HPDE6-E6E7 (cell line): ENCODE results near the gene DPYSL4.

Source experiments
- DNase-seq: peaks from one replicate; pipeline ENCODE4 v3.0.0; 2011; ENCODE audit warnings: missing footprints; ENCODE audit errors: extremely low spot score

DPYSL4 gene

GRCh38 chr10:132178672-132179545 is 7.8 kb upstream of the DPYSL4 start:
- DNase-seq = no peak

DNA sequence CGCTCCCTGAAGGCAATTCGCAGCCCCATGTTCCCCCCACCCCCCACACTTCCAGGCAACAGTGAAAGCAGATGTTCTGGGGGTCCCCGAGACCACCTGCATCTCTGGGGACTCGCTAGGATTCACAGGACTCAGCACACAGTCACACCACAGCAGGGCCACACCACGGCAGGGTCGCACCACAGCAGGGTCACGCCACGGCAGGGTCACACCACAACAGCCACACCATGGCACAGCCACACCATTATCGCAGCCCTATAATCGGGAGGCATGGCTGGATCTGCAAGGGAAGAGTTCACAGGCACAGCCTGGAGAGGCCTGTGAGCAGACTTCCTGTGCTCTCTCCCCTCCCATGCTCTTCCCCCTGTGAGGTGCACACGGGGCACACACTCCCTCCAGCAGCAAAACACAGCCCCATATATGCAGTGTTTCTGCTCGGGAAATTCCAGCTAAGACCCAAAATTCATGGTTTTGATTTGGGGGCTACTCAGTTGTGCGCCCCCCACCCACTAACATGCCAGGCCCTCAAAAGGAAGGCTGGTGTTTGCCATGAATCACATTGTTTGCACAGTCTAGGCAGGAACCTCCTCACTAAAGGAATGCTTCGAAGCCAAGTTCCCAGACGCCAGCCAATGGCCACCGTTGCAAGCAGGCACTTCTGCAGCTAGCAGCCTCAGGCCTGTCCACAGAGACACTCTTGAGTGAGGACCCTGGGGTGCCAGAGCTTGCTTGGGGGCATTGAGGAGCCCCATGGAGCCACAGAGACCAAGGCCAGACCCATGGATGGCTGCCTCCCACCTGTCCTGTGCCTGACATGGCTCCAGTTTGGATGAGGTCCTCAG is 7.0 kb upstream of the DPYSL4 start:
- DNase-seq = no peak

GRCh38 chr10:132180736-132181135 is 6.0 kb upstream of the DPYSL4 start:
- no peak for DNase-seq

- DNase-seq = no peak
Measured at GRCh38 chr10:132181691-132182425, 4.9 kb upstream of the DPYSL4 start.

DNA sequence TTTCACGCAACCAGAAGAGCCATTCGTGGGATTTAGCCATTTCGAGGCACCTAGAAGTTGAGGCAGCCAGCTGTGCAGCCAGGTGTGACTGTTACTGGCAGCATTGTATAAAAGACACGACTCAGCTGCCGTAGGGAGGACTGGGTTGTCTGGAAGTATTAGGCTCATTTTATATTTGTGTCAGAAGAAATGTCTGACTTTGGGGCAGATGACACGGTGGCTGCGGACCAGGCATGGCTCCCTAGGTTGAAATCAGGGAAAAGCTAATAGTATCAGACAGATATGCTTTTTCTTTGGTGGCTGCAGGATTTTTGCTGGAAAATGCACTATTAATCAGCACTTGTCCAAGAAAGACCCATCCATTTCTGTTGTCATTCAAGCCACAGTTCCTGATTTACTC is 4.2 kb upstream of the DPYSL4 start:
- no peak for DNase-seq

- DNase-seq = no peak
Measured at GRCh38 chr10:132183046-132183445, 3.7 kb upstream of the DPYSL4 start.

DNA sequence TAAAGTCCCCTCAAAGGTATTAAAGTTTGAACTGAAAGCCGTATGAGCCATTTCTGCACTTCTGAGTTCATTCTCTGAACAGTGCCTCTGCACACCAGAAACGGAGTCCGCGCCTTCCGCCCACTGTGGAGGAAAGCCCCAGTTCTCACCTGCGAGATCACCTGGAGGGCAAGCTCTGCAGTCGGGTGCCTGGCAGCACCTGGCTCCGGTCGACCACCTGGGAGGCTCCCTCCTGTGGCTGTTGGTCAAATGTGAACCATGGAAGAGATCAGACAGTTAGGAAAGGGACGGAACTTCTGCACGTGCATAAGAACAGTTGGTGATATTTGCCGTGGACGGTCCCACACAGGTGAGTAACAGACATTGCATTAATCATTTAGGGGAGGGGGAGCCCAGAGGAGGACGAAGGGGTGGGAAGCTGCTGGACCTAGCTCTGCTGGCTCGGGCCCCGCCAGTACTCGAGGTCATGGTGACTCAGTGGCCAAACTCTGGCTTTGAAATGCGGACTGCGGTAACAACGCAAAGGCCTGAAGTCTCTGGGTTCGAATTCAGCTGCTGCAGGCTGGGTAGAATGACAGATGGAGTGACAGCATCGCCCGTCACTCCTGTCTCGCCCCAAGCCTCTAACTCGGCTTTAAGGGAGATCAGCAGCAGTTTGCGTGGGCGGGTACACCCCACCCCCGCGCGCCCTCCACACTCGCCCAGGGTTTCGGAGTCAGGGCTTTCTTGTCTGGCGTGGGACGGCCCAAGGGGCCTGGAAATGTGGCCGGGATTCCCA is 1.7 kb upstream of the DPYSL4 start:
- DNase-seq = no peak

GRCh38 chr10:132185601-132186487 is 904 bp upstream of the DPYSL4 start:
- no peak for DNase-seq

DNA sequence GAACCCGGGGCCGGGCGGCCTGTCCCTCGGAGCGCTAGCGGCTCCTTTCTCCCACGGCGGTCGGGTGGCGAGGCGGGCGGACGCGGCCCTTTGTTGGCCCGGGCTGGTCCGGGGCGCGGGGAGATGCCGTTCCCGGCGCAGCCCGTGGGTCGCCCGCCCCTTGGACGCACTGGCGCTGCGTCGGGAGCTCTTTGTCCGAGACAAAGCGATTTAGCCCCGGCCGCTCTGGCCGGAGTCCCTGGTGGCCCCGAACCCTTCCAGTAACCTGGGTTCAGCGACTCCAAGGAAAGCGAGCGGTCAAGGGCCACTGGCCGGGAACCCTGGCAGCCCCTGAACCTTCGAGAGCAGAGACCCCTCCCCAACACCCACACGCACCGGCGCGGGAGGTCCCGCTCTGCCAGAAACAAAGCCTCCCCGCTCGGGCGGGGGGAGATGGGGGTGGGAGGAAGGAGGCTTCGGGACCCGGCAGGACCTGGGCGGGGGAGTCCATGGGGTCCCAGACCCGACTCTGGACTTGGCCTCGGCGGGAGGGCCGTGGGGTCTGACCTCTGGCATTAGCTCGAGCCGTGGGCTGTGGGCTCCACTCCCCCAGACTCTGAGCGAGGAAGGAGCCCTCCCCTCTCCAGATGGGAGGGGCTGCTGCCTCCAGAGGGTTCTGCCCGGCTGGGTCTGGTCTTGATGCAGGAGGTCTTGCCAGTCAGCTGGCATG is 836 bp downstream of the DPYSL4 start:
- no peak for DNase-seq

DNA sequence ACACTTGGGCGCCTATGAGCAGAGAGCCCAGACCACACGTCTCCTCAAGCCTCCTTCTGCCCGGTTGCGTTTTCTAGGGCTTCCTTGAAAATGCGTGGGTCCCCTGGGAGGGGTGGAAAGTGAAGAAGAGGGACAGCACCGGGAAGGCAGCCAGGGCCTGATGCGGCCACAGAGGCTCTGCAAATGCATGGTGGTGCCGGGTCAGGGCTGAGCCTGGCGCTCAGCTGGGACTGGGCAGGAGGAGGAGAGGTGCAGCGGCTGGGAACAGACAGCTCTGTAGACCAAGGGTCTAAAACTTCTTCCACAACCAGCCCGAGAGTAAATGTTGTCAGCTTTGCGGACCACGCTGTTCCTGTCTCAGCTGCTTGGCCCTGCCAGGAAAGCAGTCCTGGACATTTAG is 1.6 kb downstream of the DPYSL4 start:
- no peak for DNase-seq

DNA sequence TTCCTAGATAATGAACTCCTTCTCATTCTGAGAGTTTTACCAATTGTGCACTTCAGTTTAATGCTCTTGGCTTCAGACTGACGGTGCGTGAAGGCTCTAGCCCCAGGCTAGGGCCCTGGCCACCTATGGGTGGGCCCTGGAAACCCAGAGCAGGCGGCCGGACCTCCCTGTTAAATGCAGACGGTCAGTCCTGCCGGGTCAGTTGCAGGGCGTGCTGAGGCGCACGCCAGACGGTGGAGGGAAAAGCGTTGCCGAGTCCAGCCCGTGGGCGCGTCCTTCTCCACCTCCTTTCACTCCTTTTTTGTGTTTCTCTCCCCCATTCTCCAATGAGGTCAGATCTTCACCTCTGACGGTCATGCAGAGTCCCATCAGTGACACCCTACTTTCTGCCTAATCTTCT is 2.3 kb downstream of the DPYSL4 start:
- no peak for DNase-seq

GRCh38 chr10:132189810-132190422 is 3.2 kb downstream of the DPYSL4 start:
- DNase-seq = no peak

DNA sequence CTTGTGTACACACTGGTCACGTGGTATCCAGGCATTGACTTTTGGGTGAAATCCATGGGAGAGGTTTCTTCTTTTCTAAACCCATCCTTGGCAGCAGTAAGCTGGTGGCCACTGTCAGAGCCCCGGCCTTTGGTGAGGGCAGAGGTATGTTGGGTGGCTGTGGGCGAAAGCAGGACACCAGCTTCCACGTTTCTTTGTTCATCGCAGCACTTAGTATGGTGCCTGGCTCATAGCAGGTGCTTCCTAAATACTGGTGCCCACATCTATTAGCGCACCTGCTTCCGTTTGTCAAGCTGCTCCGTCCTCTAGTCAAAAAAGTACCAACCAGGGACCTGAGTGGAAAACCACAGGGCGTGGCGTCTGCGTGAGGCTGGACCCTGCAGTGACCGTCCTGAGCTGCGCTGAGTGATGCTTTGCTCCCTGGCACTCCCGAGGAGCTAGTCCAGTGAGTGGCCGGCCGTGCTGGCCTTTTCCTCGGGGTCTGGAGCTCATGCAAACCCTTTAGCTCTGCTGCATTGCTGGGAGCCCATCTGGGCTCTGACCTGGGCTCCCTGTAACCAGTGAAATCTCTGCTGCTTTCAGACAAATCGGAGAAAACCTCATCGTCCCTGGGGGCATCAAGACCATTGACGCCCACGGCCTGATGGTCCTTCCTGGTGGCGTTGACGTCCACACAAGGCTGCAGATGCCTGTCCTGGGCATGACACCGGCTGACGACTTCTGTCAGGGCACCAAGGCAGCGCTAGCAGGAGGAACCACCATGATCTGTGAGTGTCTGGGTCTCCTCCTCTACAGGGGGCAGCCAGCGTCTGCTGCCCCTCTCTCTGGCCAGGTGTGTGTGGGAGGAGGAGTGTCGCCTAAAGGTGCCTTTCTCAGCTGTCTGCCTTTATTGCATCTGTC is 5.6 kb downstream of the DPYSL4 start:
- DNase-seq = no peak

DNA sequence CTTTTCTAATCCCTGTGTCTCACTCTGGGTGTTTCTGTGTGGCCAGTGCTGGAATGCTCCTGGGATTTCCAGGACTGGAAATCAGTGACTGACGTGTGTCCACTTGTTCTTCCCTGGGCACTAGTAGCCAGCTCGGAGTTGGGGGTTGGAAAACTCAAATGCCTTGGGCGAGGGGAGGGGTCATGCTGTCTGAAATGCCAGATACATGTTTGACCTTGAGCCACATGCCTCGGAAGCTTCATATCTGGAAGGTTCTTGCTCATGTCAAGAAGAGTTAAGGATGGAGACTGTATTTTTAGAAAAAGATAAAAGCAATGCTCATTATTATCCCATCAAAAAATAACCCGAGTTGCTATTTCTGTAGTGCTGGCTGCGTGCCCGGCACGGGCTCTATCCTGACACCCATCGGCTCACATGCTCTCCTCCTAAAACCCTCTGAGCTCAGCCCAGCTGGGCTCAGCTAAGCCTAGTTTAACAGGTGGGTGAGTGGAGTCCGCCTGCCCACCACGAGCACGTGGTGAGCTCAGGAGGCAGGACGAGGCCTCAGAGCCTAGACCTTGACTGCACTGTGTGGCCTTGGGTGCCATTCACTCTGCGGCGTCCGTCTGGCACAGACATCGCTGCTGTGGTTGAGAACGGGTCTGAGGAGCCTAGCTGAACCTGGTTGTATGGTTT is 6.4 kb downstream of the DPYSL4 start:
- DNase-seq = no peak

DNA sequence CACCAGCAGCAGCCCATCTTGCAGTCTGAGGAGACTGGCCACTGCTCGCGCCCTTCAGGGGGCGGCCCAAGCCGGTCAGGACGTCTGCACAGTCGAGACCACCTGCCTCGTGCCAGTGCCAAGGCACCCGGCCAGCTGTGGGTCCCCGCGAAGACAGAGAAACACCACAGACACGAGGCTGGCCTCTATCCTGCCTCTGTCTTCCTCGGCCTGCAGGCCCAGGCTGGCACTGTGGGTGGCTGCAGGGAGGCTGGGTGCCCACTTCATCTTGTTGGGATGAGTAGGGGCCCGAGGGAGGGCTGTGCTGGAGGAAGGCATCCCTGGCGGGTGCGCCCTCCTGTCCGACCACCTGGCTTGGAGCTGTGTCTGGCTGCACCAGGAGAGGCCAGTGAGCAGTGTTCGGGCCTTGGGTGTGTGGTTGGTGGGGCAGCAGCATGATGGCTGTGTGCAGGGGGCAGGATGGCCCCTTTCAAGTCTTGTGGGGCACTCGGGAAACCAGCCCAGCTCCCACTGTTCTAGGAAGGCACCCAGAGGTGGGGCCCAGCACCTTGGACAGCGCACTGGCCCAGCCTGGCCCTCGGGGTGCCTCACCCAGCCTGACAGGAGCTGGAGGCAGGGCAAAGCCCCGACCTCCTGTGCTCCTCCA is 7.3 kb downstream of the DPYSL4 start:
- no peak for DNase-seq

- DNase-seq = no peak
Measured at GRCh38 chr10:132194726-132195125, 8.0 kb downstream of the DPYSL4 start.
